ENCODE measurements around the gene TMEM100. TPM values are rescaled to one million over a fixed set of nuclear protein-coding genes. Genes with fewer than 3 reads are reported as not detected.

The TMEM100 gene
- total RNA-seq, 1 donor from 2014 or later, result 443 TPM

- H3K36me3 ChIP-seq, result peaks cover 7% of the 10 kb centered on the region
- TF ChIP-seq, protein P1, sequence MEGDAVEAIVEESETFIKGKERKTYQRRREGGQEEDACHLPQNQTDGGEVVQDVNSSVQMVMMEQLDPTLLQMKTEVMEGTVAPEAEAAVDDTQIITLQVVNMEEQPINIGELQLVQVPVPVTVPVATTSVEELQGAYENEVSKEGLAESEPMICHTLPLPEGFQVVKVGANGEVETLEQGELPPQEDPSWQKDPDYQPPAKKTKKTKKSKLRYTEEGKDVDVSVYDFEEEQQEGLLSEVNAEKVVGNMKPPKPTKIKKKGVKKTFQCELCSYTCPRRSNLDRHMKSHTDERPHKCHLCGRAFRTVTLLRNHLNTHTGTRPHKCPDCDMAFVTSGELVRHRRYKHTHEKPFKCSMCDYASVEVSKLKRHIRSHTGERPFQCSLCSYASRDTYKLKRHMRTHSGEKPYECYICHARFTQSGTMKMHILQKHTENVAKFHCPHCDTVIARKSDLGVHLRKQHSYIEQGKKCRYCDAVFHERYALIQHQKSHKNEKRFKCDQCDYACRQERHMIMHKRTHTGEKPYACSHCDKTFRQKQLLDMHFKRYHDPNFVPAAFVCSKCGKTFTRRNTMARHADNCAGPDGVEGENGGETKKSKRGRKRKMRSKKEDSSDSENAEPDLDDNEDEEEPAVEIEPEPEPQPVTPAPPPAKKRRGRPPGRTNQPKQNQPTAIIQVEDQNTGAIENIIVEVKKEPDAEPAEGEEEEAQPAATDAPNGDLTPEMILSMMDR (IDR thresholded peaks at IDR 0.05), result no peak
- DNase-seq, result no peak
- no peaks in the 10 kb centered on the region for H3K27me3 ChIP-seq (ENCODE audit: low read depth)
- H3K4me1 ChIP-seq, result peaks cover 14% of the 10 kb centered on the region
- intact Hi-C loops (cut with DNase I), result no loop called here
- H3K27ac ChIP-seq, result peak overlapping the region; percentile 92
- no peak for ATAC-seq
- H3K4me3 ChIP-seq, result no peak overlapping the region
- no peaks in the 10 kb centered on the region for H3K9me3 ChIP-seq
These were observed 27.3 kb upstream of the TMEM100 start for GRCh38 chr17:55749985-55750384.

DNA sequence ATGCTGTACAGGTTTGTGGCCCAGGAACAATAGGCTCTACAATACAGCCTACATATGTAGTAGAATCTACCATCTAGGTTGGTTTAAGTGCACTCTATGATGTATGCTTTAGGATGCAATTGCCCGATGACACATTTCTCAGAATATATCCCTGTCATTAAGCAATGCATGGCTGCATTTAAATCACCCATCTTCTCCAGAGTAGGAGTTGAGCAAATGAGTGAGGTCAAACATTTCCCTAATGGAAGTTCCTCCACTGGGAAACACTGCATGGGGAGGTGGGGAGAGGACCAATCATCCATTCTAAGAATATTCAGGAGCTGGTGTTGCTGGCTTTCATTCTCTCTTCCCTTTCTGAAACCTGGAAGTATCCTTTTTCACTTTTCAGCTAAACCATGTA is 26.2 kb upstream of the TMEM100 start:
- Histone ChIP-seq H3K9me3 (no peaks in the 10 kb centered on the region), H3K4me3 (no peak overlapping the region), H3K27me3 (ENCODE audit: low read depth) (no peaks in the 10 kb centered on the region), H3K27ac (no peak overlapping the region), H3K4me1 (peaks cover 14% of the 10 kb centered on the region), H3K36me3 (peaks cover 3% of the 10 kb centered on the region)
- TF ChIP-seq, protein P1 (IDR thresholded peaks at IDR 0.05), result no peak
- intact Hi-C loops (cut with DNase I), result no loop called here
- DNase-seq, result no peak
- no peak for ATAC-seq

DNA sequence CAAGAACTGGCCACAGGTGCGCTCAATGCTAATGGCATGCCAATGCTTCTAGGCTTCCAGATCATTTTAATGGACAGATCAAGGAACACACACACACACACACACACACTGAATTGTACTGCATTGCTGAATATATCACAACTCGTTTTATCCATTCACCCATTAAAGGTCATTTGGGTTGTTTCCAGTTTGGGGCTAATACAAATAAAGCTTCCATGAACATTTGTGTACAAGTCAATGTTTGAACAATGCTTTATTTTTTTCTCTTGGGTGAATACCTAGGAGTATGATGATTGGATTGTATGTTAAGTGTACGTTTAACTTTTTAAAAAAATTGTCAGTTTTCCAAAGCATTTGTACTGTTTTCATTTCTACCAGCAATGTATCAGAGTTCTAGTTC is 24.5 kb upstream of the TMEM100 start:
- H3K27me3 ChIP-seq (ENCODE audit: low read depth), result no peaks in the 10 kb centered on the region
- no peak overlapping the region for H3K27ac ChIP-seq
- H3K9me3 ChIP-seq, result no peaks in the 10 kb centered on the region
- intact Hi-C loops (cut with DNase I), result no loop called here
- H3K36me3 ChIP-seq, result no peaks in the 10 kb centered on the region
- DNase-seq (no peak), ATAC-seq (no peak)
- H3K4me3 ChIP-seq, result no peak overlapping the region
- H3K4me1 ChIP-seq, result peaks cover 8% of the 10 kb centered on the region
- TF ChIP-seq, protein P1 (IDR thresholded peaks at IDR 0.05), result no peak

- Histone ChIP-seq H3K4me3 (no peak overlapping the region), H3K36me3 (no peaks in the 10 kb centered on the region), H3K9me3 (no peaks in the 10 kb centered on the region), H3K4me1 (peaks cover under 1% of the 10 kb centered on the region), H3K27ac (no peak overlapping the region), H3K27me3 (ENCODE audit: low read depth) (no peaks in the 10 kb centered on the region)
- intact Hi-C loops (cut with DNase I), result no loop called here
- DNase-seq (no peak), ATAC-seq (no peak)
- TF ChIP-seq, protein P1 (IDR thresholded peaks at IDR 0.05), result no peak
These were observed 23.8 kb upstream of the TMEM100 start for GRCh38 chr17:55746466-55746865.

DNA sequence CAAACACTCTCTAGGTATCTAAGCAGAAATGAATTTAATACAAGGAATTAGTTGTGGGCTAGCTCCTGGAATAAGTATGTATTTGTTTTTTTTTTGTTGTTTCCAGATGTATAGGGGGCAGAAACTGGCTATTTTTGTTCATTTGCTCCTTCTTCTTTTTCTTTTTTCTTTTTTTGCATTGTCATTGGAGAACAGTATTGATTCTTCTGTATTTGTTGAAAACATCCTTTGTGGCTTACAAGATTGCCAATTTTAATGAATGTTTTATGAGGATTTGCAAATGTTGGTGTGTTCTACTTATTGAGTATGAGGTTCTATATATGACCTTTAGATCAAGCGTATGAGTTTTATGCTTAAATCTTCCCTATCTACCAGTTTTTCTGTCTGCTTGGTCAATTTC is 22.6 kb upstream of the TMEM100 start:
- no peak overlapping the region for H3K27ac ChIP-seq
- H3K27me3 ChIP-seq (ENCODE audit: low read depth), result no peaks in the 10 kb centered on the region
- H3K4me3 ChIP-seq, result no peak overlapping the region
- DNase-seq (no peak), ATAC-seq (no peak)
- no peaks in the 10 kb centered on the region for H3K4me1 ChIP-seq
- TF ChIP-seq, protein P1 (IDR thresholded peaks at IDR 0.05), result no peak
- H3K36me3 ChIP-seq, result no peaks in the 10 kb centered on the region
- intact Hi-C loops (cut with DNase I), result no loop called here
- H3K9me3 ChIP-seq, result no peaks in the 10 kb centered on the region

Data from lower lobe of right lung (tissue), 2 donors.